ENCODE measurements around the gene LRRFIP2. TPM values are rescaled to one million over a fixed set of nuclear protein-coding genes. Genes with fewer than 3 reads are reported as not detected.

The LRRFIP2 gene
- total RNA-seq, 1 donor from 2014 or later = 62.4 TPM

GRCh38 chr3:37024820-37025405, 149.5 kb downstream of the LRRFIP2 start:
- no peaks in the 10 kb centered on the region for H3K79me2 ChIP-seq (ENCODE audit: insufficient read depth, low read length)
- no peaks in the 10 kb centered on the region for H3K27me3 Mint-ChIP-seq (ENCODE audit: low read depth, unreplicated experiment)
- H3K9ac ChIP-seq (ENCODE audit: low read length) = no peak overlapping the region
- FAIRE-seq (no peak), DNase-seq (ENCODE audit: low read depth) (no peak)
- H2AFZ ChIP-seq (ENCODE audit: low read depth, low read length) = no peak overlapping the region
- no peak overlapping the region for H3K4me3 Mint-ChIP-seq (ENCODE audit: unreplicated experiment)
- no peak overlapping the region for H3K27ac Mint-ChIP-seq (ENCODE audit: unreplicated experiment)
- H3K4me1 Mint-ChIP-seq (ENCODE audit: low read depth, unreplicated experiment) = no peaks in the 10 kb centered on the region
- no peak overlapping the region for H3K27ac ChIP-seq (ENCODE audit: low read depth, low read length)
- H3K4me3 ChIP-seq (ENCODE audit: insufficient read depth, low read depth, low read length) = no peak overlapping the region
- no peaks in the 10 kb centered on the region for H3K27me3 ChIP-seq (ENCODE audit: insufficient read depth, low read length)
- H4K20me1 ChIP-seq (ENCODE audit: insufficient read depth, low read length) = no peaks in the 10 kb centered on the region
- TF ChIP-seq EZH2 (IDR thresholded peaks at IDR 0.05; ENCODE audit: insufficient read depth, low read length) = no peak
- no peak for TF ChIP-seq CTCF (IDR thresholded peaks at IDR 0.05; ENCODE audit: insufficient read depth, low read depth, low read length)
- H3K4me2 ChIP-seq (ENCODE audit: low read length) = no peak overlapping the region
- H3K4me1 ChIP-seq (ENCODE audit: insufficient read depth, low read length) = no peaks in the 10 kb centered on the region
- no peaks in the 10 kb centered on the region for H3K9me3 Mint-ChIP-seq (ENCODE audit: unreplicated experiment)
- H3K9me3 ChIP-seq (ENCODE audit: insufficient read depth, low read depth, low read length) = no peaks in the 10 kb centered on the region
- peaks cover 46% of the 10 kb centered on the region for H3K36me3 ChIP-seq (ENCODE audit: insufficient read depth, low read length)
- peaks cover 45% of the 10 kb centered on the region for H3K36me3 Mint-ChIP-seq (ENCODE audit: low read depth, unreplicated experiment)

GRCh38 chr3:37024092-37024491, 150.3 kb downstream of the LRRFIP2 start:
- H4K20me1 ChIP-seq (ENCODE audit: insufficient read depth, low read length) = no peaks in the 10 kb centered on the region
- H2AFZ ChIP-seq (ENCODE audit: low read depth, low read length) = no peak overlapping the region
- Mint-ChIP-seq H3K4me3 (ENCODE audit: unreplicated experiment) (no peak overlapping the region), H3K27me3 (ENCODE audit: low read depth, unreplicated experiment) (no peaks in the 10 kb centered on the region), H3K9me3 (ENCODE audit: unreplicated experiment) (no peaks in the 10 kb centered on the region), H3K36me3 (ENCODE audit: low read depth, unreplicated experiment) (peaks cover 44% of the 10 kb centered on the region), H3K4me1 (ENCODE audit: low read depth, unreplicated experiment) (no peaks in the 10 kb centered on the region), H3K27ac (ENCODE audit: unreplicated experiment) (no peak overlapping the region)
- H3K4me1 ChIP-seq (ENCODE audit: insufficient read depth, low read length) = no peaks in the 10 kb centered on the region
- H3K27ac ChIP-seq (ENCODE audit: low read depth, low read length) = no peak overlapping the region
- DNase-seq (ENCODE audit: low read depth) (peak; percentile 13), FAIRE-seq (no peak)
- H3K36me3 ChIP-seq (ENCODE audit: insufficient read depth, low read length) = peaks cover 44% of the 10 kb centered on the region
- no peak overlapping the region for H3K9ac ChIP-seq (ENCODE audit: low read length)
- TF ChIP-seq CTCF (IDR thresholded peaks at IDR 0.05; ENCODE audit: insufficient read depth, low read depth, low read length) (peak; percentile 39), EZH2 (IDR thresholded peaks at IDR 0.05; ENCODE audit: insufficient read depth, low read length) (no peak)
- no peaks in the 10 kb centered on the region for H3K79me2 ChIP-seq (ENCODE audit: insufficient read depth, low read length)
- no peak overlapping the region for H3K4me2 ChIP-seq (ENCODE audit: low read length)
- no peak overlapping the region for H3K4me3 ChIP-seq (ENCODE audit: insufficient read depth, low read depth, low read length)
- H3K9me3 ChIP-seq (ENCODE audit: insufficient read depth, low read depth, low read length) = no peaks in the 10 kb centered on the region
- no peaks in the 10 kb centered on the region for H3K27me3 ChIP-seq (ENCODE audit: insufficient read depth, low read length)

GRCh38 chr3:37017683-37018082, 156.7 kb downstream of the LRRFIP2 start:
- no peaks in the 10 kb centered on the region for H3K79me2 ChIP-seq (ENCODE audit: insufficient read depth, low read length)
- DNase-seq (ENCODE audit: low read depth) = no peak
- no peak overlapping the region for H3K27ac Mint-ChIP-seq (ENCODE audit: unreplicated experiment)

More at GRCh38 chr3:37017683-37018082, 156.7 kb downstream of the LRRFIP2 start:
- Histone ChIP-seq H3K4me1 (ENCODE audit: insufficient read depth, low read length) (no peaks in the 10 kb centered on the region), H3K9me3 (ENCODE audit: insufficient read depth, low read depth, low read length) (no peaks in the 10 kb centered on the region), H3K4me2 (ENCODE audit: low read length) (no peak overlapping the region), H3K9ac (ENCODE audit: low read length) (no peak overlapping the region), H2AFZ (ENCODE audit: low read depth, low read length) (no peak overlapping the region), H3K27ac (ENCODE audit: low read depth, low read length) (no peak overlapping the region), H3K27me3 (ENCODE audit: insufficient read depth, low read length) (no peaks in the 10 kb centered on the region), H3K4me3 (ENCODE audit: insufficient read depth, low read depth, low read length) (no peak overlapping the region), H4K20me1 (ENCODE audit: insufficient read depth, low read length) (no peaks in the 10 kb centered on the region), H3K36me3 (ENCODE audit: insufficient read depth, low read length) (peaks cover 50% of the 10 kb centered on the region)
- Mint-ChIP-seq H3K9me3 (ENCODE audit: unreplicated experiment) (no peaks in the 10 kb centered on the region), H3K36me3 (ENCODE audit: low read depth, unreplicated experiment) (peaks cover 34% of the 10 kb centered on the region), H3K4me1 (ENCODE audit: low read depth, unreplicated experiment) (no peaks in the 10 kb centered on the region), H3K27me3 (ENCODE audit: low read depth, unreplicated experiment) (no peaks in the 10 kb centered on the region), H3K4me3 (ENCODE audit: unreplicated experiment) (no peak overlapping the region)
- no peak for FAIRE-seq
- TF ChIP-seq EZH2 (IDR thresholded peaks at IDR 0.05; ENCODE audit: insufficient read depth, low read length) = no peak
- TF ChIP-seq CTCF (IDR thresholded peaks at IDR 0.05; ENCODE audit: insufficient read depth, low read depth, low read length) = no peak
